ENCODE results near the gene TEX2. TPM values are rescaled to one million over a fixed set of nuclear protein-coding genes. Genes with fewer than 3 reads are reported as not detected.

TEX2 gene
- total RNA-seq, 3 donors from 2014 or later: 27.5 to 38.5 (median 30.2) TPM

DNA sequence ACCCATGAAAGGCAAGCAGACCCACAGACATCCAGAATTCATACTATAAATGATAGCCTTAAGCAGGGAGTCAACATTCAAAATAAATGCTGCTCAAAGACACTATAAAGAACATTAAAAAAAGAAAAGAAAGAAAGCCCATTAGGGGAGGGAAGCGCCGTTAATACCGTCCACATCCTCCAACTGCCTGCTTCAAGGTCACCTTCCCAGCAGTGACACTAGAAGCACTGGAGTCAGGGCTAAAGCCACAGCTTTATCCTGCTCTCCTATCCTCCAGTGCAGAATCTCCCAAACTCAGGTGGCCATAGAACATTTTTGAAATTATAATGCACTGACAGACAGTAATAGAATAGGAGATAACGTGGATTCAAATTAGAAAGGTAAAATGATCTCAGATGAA is 59.4 kb downstream of the TEX2 start:
- TF ChIP-seq, protein P1, sequence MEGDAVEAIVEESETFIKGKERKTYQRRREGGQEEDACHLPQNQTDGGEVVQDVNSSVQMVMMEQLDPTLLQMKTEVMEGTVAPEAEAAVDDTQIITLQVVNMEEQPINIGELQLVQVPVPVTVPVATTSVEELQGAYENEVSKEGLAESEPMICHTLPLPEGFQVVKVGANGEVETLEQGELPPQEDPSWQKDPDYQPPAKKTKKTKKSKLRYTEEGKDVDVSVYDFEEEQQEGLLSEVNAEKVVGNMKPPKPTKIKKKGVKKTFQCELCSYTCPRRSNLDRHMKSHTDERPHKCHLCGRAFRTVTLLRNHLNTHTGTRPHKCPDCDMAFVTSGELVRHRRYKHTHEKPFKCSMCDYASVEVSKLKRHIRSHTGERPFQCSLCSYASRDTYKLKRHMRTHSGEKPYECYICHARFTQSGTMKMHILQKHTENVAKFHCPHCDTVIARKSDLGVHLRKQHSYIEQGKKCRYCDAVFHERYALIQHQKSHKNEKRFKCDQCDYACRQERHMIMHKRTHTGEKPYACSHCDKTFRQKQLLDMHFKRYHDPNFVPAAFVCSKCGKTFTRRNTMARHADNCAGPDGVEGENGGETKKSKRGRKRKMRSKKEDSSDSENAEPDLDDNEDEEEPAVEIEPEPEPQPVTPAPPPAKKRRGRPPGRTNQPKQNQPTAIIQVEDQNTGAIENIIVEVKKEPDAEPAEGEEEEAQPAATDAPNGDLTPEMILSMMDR (IDR thresholded peaks at IDR 0.05): no peak
- intact Hi-C loops (cut with DNase I, micrococcal nuclease): no loop called here
- no peak for DNase-seq
- Histone ChIP-seq H3K4me1 (ENCODE audit: low read depth) (peaks cover 16% of the 10 kb centered on the region), H3K36me3 (ENCODE audit: low read depth) (no peaks in the 10 kb centered on the region), H3K9me3 (no peaks in the 10 kb centered on the region), H3K4me3 (no peak overlapping the region)
- ATAC-seq: no peak

DNA sequence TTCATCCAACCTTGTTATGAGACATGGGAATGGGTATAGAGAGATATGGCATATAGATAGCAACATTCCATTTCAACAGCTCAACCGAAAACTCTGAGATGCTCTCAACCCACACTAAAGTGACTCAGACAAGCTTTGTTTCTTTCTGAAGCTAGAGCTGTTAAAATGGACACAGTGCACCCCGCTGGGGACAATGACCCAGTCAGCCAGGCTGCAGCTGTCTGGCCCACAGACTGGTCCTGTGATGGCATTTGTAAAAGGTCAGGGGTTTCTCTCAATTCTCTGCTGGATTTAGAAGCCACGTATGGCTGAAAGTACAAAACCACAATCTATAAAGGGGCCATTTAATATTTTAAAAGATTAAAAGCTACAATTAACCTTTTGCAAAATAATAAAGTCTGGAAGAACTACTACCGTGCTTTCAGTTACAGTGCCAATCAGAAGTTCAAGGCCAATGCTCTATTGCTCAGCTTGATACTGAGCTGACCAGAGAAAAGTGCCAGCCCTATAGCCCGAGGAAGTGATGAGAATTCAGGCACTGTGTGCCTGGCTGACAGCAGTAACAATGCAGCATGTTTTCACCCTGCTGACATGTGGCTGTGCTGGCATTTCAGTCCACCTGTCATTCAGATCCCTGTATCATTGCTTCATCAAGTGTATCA is 60.2 kb downstream of the TEX2 start:
- TF ChIP-seq, protein P1 (IDR thresholded peaks at IDR 0.05): no peak
- H3K4me3 ChIP-seq: no peak overlapping the region
- no peaks in the 10 kb centered on the region for H3K36me3 ChIP-seq (ENCODE audit: low read depth)
- DNase-seq (no peak), ATAC-seq (peak; percentile 15)
- intact Hi-C loops (cut with DNase I, micrococcal nuclease): no loop called here
- H3K9me3 ChIP-seq: no peaks in the 10 kb centered on the region
- peaks cover 16% of the 10 kb centered on the region for H3K4me1 ChIP-seq (ENCODE audit: low read depth)

DNA sequence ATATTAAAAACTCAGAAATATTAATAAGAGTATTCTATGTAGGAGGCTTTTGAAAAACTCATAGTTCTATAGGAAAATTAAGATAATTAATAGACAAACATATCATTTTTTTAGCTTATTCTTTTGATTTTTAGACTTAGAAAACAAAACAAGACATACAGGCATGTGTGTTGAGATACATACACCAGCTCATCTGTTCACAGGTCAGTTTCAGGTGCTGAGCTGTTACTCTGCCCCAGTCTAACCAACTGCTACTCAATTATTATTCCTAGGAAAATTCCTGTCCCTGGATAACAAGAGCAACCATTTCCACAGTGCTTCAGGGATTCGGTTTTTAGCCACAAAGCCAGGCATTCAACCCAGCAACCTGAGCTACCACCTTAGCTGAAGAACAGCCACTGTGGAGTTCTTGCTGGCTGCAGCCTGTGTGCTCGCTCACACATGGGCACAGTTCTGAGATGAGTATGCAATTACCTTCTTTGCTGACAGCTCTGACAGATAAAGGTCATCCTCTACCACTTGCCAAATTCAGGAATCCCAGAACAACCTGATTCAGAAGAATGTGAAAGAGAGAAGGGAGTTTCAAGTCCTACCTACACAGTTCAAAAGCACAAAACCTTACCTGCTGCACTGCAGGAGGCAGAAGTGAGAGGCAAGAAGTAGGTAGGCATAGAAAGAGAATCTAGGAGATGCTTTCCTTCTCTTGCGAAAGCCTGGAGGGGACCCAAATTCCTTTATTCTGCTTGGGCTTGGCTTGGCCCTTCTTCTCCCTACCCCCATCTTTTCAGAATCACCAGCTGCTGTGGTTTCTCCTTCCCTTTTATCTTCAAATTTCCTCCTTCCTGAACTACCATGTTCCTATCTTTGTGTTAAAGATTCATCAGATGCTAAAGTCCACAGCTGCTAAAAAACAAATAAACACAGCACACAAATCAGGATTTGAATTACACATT is 62.7 kb downstream of the TEX2 start:
- TF ChIP-seq, protein P1 (IDR thresholded peaks at IDR 0.05): no peak
- DNase-seq: no peak
- peak; percentile 91 for ATAC-seq
- Histone ChIP-seq H3K4me1 (ENCODE audit: low read depth) (peaks cover 16% of the 10 kb centered on the region), H3K36me3 (ENCODE audit: low read depth) (no peaks in the 10 kb centered on the region), H3K4me3 (no peak overlapping the region), H3K9me3 (no peaks in the 10 kb centered on the region)
- intact Hi-C loops (cut with DNase I, micrococcal nuclease): no loop called here

DNA sequence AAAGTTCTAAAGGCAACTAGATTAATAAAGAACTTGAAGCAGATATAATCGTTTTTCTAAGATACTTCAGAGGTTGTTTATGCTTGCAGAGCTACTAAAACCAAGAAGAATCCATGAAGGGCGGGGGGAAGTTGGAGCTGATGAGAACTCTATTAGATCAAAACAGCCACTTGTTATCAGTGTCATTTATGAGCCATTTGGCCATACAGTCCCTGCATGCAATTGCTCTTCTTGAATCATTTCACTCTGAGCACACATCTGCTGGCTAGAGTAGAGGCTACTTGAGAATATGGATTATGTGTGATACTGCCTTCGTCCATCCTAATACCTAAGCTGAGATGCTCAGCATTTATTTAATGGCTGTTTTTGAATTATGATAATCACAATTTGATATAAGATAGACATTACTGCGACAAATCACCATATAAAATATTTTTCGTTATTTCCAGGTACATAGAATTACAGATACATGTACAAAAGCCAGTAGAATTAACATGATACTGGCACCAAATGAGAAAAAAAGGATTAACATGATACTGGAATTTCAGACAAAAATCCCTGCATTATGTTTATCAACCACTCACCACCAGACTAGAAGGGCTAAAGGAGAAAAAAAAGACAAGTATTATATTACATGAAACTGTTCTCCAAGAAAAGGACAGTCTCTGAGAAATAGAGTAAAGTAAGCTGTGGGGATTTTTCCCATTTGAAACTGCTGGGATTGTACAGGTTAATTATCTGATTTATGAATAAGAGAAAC is 64.5 kb downstream of the TEX2 start:
- intact Hi-C loops (cut with DNase I, micrococcal nuclease): no loop called here
- TF ChIP-seq, protein P1 (IDR thresholded peaks at IDR 0.05): no peak
- Histone ChIP-seq H3K4me1 (ENCODE audit: low read depth) (peaks cover 16% of the 10 kb centered on the region), H3K36me3 (ENCODE audit: low read depth) (no peaks in the 10 kb centered on the region), H3K9me3 (no peaks in the 10 kb centered on the region), H3K4me3 (no peak overlapping the region)
- ATAC-seq (no peak), DNase-seq (no peak)

DNA sequence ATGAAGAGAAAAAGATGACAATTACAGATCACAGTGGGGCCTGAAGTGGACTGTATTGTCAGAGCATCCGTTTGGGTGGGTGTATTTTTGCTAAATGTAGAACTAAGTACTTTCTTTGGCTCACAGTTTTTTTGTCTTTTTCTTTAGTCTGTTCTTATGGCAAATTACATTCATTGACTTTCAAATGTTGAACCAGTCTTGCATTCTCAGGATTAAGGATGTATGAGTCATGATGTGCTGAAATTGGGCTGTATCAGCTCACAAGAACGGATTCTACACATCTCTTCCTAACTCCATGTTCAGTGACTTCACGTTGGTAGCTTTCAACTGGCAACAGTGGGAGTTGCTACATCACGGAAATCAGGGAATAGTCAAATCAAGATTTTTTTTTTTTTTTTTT is 66.5 kb downstream of the TEX2 start:
- DNase-seq (no peak), ATAC-seq (no peak)
- intact Hi-C loops (cut with DNase I, micrococcal nuclease): no loop called here
- Histone ChIP-seq H3K9me3 (no peaks in the 10 kb centered on the region), H3K4me1 (ENCODE audit: low read depth) (peaks cover 16% of the 10 kb centered on the region), H3K4me3 (no peak overlapping the region), H3K36me3 (ENCODE audit: low read depth) (no peaks in the 10 kb centered on the region)
- TF ChIP-seq, protein P1 (IDR thresholded peaks at IDR 0.05): no peak
